ENCODE data around the gene SCTR. TPM values are rescaled to one million over a fixed set of nuclear protein-coding genes. Genes with fewer than 3 reads are reported as not detected.

Gene SCTR
- polyA plus RNA-seq, 1 experiment = not detected

- no peak for DNase-seq (ENCODE audit: low read depth)
- no peaks in the 10 kb centered on the region for H3K36me3 ChIP-seq (ENCODE audit: control insufficient read depth, insufficient read depth, low read length)
- H3K4me3 ChIP-seq (ENCODE audit: low read depth, low read length) = no peak overlapping the region
- ChIA-PET POLR2A (no interaction called here), CTCF (interaction anchor here (1.4 to 2.0 kb wide), 2 partner anchors 13 to 25 kb away, joined by 5 to 6 read pairs; no protein-coding TSS in a partner anchor)
- TF ChIP-seq, protein P1, sequence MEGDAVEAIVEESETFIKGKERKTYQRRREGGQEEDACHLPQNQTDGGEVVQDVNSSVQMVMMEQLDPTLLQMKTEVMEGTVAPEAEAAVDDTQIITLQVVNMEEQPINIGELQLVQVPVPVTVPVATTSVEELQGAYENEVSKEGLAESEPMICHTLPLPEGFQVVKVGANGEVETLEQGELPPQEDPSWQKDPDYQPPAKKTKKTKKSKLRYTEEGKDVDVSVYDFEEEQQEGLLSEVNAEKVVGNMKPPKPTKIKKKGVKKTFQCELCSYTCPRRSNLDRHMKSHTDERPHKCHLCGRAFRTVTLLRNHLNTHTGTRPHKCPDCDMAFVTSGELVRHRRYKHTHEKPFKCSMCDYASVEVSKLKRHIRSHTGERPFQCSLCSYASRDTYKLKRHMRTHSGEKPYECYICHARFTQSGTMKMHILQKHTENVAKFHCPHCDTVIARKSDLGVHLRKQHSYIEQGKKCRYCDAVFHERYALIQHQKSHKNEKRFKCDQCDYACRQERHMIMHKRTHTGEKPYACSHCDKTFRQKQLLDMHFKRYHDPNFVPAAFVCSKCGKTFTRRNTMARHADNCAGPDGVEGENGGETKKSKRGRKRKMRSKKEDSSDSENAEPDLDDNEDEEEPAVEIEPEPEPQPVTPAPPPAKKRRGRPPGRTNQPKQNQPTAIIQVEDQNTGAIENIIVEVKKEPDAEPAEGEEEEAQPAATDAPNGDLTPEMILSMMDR (IDR thresholded peaks at IDR 0.05; ENCODE audit: insufficient read depth, low read depth, low read length) = no peak
- peaks cover 10% of the 10 kb centered on the region for H3K27me3 ChIP-seq (ENCODE audit: control insufficient read depth, insufficient read depth, low read length)
These were observed 5.2 kb downstream of the SCTR start for GRCh38 chr2:119519057-119519408.

- no peak overlapping the region for H3K4me3 ChIP-seq (ENCODE audit: low read depth, low read length)
- peaks cover 7% of the 10 kb centered on the region for H3K27me3 ChIP-seq (ENCODE audit: control insufficient read depth, insufficient read depth, low read length)
- H3K36me3 ChIP-seq (ENCODE audit: control insufficient read depth, insufficient read depth, low read length) = no peaks in the 10 kb centered on the region
- POLR2A ChIA-PET = no interaction called here
- CTCF ChIA-PET = interaction anchor here (1.4 to 2.0 kb wide), 2 partner anchors 12 to 24 kb away, joined by 5 to 6 read pairs; no protein-coding TSS in a partner anchor
- TF ChIP-seq, protein P1 (IDR thresholded peaks at IDR 0.05; ENCODE audit: insufficient read depth, low read depth, low read length) = no peak
- no peak for DNase-seq (ENCODE audit: low read depth)
These were observed 5.8 kb downstream of the SCTR start for GRCh38 chr2:119518401-119519056.

- H3K36me3 ChIP-seq (ENCODE audit: control insufficient read depth, insufficient read depth, low read length) = no peaks in the 10 kb centered on the region
- DNase-seq (ENCODE audit: low read depth) = no peak
- no peaks in the 10 kb centered on the region; the same call in 1 of the 2 replicates for H3K27me3 ChIP-seq (ENCODE audit: control insufficient read depth, insufficient read depth, low read length)
- POLR2A ChIA-PET = no interaction called here
- no peak overlapping the region for H3K4me3 ChIP-seq (ENCODE audit: low read depth, low read length)
- CTCF ChIA-PET = interaction anchor here (0.7 to 2.0 kb wide), 6 partner anchors 9 to 136 kb away, joined by 3 to 5 read pairs (median 4); no protein-coding TSS in a partner anchor
- TF ChIP-seq, protein P1 (IDR thresholded peaks at IDR 0.05; ENCODE audit: insufficient read depth, low read depth, low read length) = peak; percentile 78
These were observed 6.8 kb downstream of the SCTR start for GRCh38 chr2:119517433-119517832.

- ChIA-PET CTCF (interaction anchor here (1.5 kb wide), 1 partner anchor 138 kb away, joined by 5 read pairs; no protein-coding TSS in a partner anchor), POLR2A (interaction anchor here (0.7 kb wide), 1 partner anchor 354 kb away, joined by 15 read pairs; no protein-coding TSS in a partner anchor)
These were observed 8.2 kb downstream of the SCTR start for GRCh38 chr2:119516121-119516520.

GRCh38 chr2:119513832-119514231 is 10.5 kb downstream of the SCTR start:
- Histone ChIP-seq H3K4me3 (ENCODE audit: low read depth, low read length) (no peak overlapping the region), H3K36me3 (ENCODE audit: control insufficient read depth, insufficient read depth, low read length) (no peaks in the 10 kb centered on the region), H3K27me3 (ENCODE audit: control insufficient read depth, insufficient read depth, low read length) (no peaks in the 10 kb centered on the region)
- no peak for DNase-seq (ENCODE audit: low read depth)
- TF ChIP-seq, protein P1 (IDR thresholded peaks at IDR 0.05; ENCODE audit: insufficient read depth, low read depth, low read length) = no peak
- CTCF ChIA-PET = no interaction called here
- POLR2A ChIA-PET = no interaction called here

More at GRCh38 chr2:119516121-119516520, 8.2 kb downstream of the SCTR start:
- Histone ChIP-seq H3K36me3 (ENCODE audit: control insufficient read depth, insufficient read depth, low read length) (no peaks in the 10 kb centered on the region), H3K4me3 (ENCODE audit: low read depth, low read length) (no peak overlapping the region), H3K27me3 (ENCODE audit: control insufficient read depth, insufficient read depth, low read length) (no peaks in the 10 kb centered on the region)
- no peak for DNase-seq (ENCODE audit: low read depth)
- TF ChIP-seq, protein P1 (IDR thresholded peaks at IDR 0.05; ENCODE audit: insufficient read depth, low read depth, low read length) = no peak

Measured in BJ (cell line).